ENCODE results near the gene LGI1. TPM values are rescaled to one million over a fixed set of nuclear protein-coding genes. Genes with fewer than 3 reads are reported as not detected.

The LGI1 gene
- total RNA-seq, 1 donor from 2014 or later: not detected

DNA sequence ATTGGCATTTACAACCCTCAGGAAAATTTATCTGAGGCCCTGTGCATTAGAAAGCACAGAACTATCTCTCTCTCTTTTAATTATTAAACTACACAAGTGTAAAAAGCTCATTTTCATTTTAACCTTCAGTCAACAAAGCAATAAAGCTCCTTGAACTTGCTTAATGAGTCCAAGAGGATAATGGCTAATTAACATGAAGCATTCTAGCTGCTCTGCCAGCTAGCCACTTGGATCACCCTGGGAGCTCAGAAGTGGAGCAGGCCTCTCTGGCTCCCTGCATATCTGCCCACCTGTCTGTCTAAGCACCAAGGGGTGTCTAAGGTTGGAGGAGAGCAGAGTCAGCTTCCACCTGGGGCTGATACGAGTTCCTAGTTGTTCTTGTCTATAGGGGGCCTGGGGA lies 80.1 kb downstream of the LGI1 start:
- Histone ChIP-seq H3K9me3 (replicated peaks) (peaks cover 16% of the 10 kb centered on the region), H3K4me3 (no peak overlapping the region), H3K36me3 (no peaks in the 10 kb centered on the region), H3K27ac (replicated peaks) (no peak overlapping the region), H3K4me1 (no peaks in the 10 kb centered on the region), H3K27me3 (ENCODE audit: low read depth) (no peaks in the 10 kb centered on the region)
- DNase-seq: no peak
- intact Hi-C loops (cut with micrococcal nuclease): no loop called here
- TF ChIP-seq, protein P1, sequence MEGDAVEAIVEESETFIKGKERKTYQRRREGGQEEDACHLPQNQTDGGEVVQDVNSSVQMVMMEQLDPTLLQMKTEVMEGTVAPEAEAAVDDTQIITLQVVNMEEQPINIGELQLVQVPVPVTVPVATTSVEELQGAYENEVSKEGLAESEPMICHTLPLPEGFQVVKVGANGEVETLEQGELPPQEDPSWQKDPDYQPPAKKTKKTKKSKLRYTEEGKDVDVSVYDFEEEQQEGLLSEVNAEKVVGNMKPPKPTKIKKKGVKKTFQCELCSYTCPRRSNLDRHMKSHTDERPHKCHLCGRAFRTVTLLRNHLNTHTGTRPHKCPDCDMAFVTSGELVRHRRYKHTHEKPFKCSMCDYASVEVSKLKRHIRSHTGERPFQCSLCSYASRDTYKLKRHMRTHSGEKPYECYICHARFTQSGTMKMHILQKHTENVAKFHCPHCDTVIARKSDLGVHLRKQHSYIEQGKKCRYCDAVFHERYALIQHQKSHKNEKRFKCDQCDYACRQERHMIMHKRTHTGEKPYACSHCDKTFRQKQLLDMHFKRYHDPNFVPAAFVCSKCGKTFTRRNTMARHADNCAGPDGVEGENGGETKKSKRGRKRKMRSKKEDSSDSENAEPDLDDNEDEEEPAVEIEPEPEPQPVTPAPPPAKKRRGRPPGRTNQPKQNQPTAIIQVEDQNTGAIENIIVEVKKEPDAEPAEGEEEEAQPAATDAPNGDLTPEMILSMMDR (IDR thresholded peaks at IDR 0.05; ENCODE audit: borderline replicate concordance): no peak

DNA sequence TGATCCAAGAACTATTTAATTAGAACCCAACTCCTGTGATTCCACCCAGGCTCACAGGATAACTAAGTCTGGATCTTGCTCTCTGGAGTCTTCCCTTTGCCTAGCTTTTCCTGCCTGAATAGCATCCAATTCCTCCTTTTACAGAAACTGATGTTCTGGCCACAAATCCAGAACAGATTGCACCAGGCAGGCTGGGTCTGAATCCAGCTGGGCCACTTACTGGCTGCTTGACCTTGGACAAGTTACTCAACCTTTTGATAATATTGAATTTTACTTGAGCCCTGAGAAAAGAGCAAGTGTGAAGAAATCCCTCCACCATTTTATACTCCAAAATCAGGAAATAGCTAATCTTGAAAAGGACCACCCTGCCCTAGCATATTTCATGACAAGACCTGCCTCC lies 80.5 kb downstream of the LGI1 start:
- intact Hi-C loops (cut with micrococcal nuclease): no loop called here
- Histone ChIP-seq H3K4me3 (no peak overlapping the region), H3K4me1 (no peaks in the 10 kb centered on the region), H3K27ac (replicated peaks) (no peak overlapping the region), H3K36me3 (no peaks in the 10 kb centered on the region), H3K27me3 (ENCODE audit: low read depth) (no peaks in the 10 kb centered on the region), H3K9me3 (replicated peaks) (peaks cover 11% of the 10 kb centered on the region)
- TF ChIP-seq, protein P1 (IDR thresholded peaks at IDR 0.05; ENCODE audit: borderline replicate concordance): no peak
- no peak for DNase-seq

DNA sequence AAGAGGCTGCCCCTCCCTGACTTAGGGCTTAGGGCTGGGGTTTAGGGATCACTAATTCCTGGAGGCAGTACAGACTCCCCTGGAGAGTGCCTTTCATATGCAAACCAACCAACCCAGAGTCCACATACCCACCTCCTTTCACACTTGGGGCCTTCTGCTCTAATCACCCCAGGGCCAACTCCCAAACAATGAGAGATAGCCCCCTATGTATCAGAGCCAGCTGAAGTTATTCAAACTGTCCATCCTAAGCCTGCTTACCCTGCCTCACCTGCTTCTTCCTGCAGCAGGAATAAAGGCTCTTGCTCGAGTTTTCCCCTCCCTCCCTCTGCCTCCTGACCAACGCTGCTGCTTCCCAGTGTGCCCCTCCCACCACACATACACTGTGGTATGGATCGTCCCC lies 84.2 kb downstream of the LGI1 start:
- no peaks in the 10 kb centered on the region for H3K9me3 ChIP-seq (replicated peaks)
- DNase-seq: no peak
- no peak overlapping the region for H3K4me3 ChIP-seq
- H3K4me1 ChIP-seq: no peaks in the 10 kb centered on the region
- intact Hi-C loops (cut with micrococcal nuclease): no loop called here
- TF ChIP-seq, protein P1 (IDR thresholded peaks at IDR 0.05; ENCODE audit: borderline replicate concordance): no peak
- H3K27ac ChIP-seq (replicated peaks): no peak overlapping the region
- H3K27me3 ChIP-seq (ENCODE audit: low read depth): no peaks in the 10 kb centered on the region
- H3K36me3 ChIP-seq: no peaks in the 10 kb centered on the region

DNA sequence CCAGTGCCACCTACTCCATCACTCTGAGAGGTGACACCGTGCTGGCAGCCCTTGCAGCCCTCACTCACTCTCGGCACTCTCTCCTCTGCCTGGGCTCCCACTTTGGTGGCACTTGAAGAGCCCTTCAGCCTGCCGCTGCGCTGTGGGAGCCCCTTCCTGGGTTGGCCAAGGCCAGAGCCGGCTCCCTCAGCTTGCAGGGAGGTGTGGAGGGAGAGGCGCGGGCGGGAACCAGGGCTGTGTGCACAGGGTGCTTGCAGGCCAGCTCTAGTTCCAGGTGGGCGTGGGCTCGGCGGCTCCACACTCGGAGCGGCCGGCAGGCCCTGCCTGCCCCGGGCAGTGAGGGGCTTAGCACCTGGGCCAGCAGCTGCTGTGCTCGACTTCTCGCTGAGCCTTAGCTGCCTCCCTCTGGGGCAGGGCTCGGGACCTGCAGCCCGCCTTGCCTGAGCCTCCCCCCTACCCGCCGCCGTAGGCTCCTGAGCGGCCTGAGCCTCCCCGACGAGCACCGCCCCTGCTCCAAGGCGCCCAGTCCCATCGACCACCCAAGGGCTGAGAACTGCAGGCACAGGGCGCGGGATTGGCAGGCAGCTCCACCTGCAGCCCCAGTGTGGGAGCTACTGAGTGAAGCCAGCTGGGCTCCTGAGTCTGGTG lies 87.4 kb downstream of the LGI1 start:
- no peak for DNase-seq
- peaks cover 9% of the 10 kb centered on the region for H3K27me3 ChIP-seq (ENCODE audit: low read depth)
- no peaks in the 10 kb centered on the region for H3K9me3 ChIP-seq (replicated peaks)
- H3K36me3 ChIP-seq: no peaks in the 10 kb centered on the region
- TF ChIP-seq, protein P1 (IDR thresholded peaks at IDR 0.05; ENCODE audit: borderline replicate concordance): no peak
- intact Hi-C loops (cut with micrococcal nuclease): no loop called here
- H3K4me3 ChIP-seq: no peak overlapping the region
- H3K4me1 ChIP-seq: no peaks in the 10 kb centered on the region
- H3K27ac ChIP-seq (replicated peaks): no peak overlapping the region

Other genes with a start within 250 kb of the LGI1 start
- 0.08 TPM for gene FFAR4, start 191.3 kb upstream of the LGI1 start, total RNA-seq
- 1.1 TPM for gene RBP4, start 156.7 kb upstream of the LGI1 start, total RNA-seq
- gene PDE6C, start 145.4 kb upstream of the LGI1 start, total RNA-seq: not detected
- 14.4 TPM for gene FRA10AC1, start 55.3 kb upstream of the LGI1 start, total RNA-seq
- gene SLC35G1, start 136.0 kb downstream of the LGI1 start, total RNA-seq: 2.3 TPM
- 11.2 TPM for gene PLCE1, start 236.0 kb downstream of the LGI1 start, total RNA-seq